Activated T-helper 9 cell treated with anti-CD3 and anti-CD28 coated beads, Interleukin-2, amount 50 U/mL, for 16 hours (primary cell): ENCODE measurements around the gene RCAN3.
"Not testable (repeated sequence)": the region's sequence is repeated elsewhere in the genome, so short reads cannot be mapped to it uniquely, and the experiment has no call there.

Experiments
- DNase-seq: peaks from one replicate; pipeline ENCODE4 v3.0.0-alpha.2; 2020; ENCODE audit warnings: low read depth

Gene RCAN3

GRCh38 chr1:24502709-24503058 lies at the start of gene RCAN3:
Gene RCAN3, plus strand, starts transcription at chr1:24502836. Its CDS starts 11,537 bp downstream, at chr1:24514373.
- DNase-seq = peak; percentile 84

GRCh38 chr1:24452922-24453485 lies 49.6 kb upstream of the RCAN3 start:
- DNase-seq = no peak

- no peak for DNase-seq
These were observed 48.0 kb upstream of the RCAN3 start for GRCh38 chr1:24454673-24455072.

GRCh38 chr1:24455272-24455671 lies 47.4 kb upstream of the RCAN3 start:
- DNase-seq = no peak

GRCh38 chr1:24457866-24458265 lies 44.8 kb upstream of the RCAN3 start:
- DNase-seq = no peak

- DNase-seq = no peak
These were observed 42.9 kb upstream of the RCAN3 start for GRCh38 chr1:24459551-24460266.

- DNase-seq = not testable (repeated sequence)
These were observed 40.5 kb upstream of the RCAN3 start for GRCh38 chr1:24462128-24462527.

GRCh38 chr1:24463776-24464735 lies 38.6 kb upstream of the RCAN3 start:
- DNase-seq = no peak

- no peak for DNase-seq
These were observed 37.5 kb upstream of the RCAN3 start for GRCh38 chr1:24465099-24465498.

- DNase-seq = no peak
These were observed 37.0 kb upstream of the RCAN3 start for GRCh38 chr1:24465638-24466037.

- no peak for DNase-seq
These were observed 33.8 kb upstream of the RCAN3 start for GRCh38 chr1:24468685-24469316.

GRCh38 chr1:24470592-24470991 lies 32.0 kb upstream of the RCAN3 start:
- no peak for DNase-seq

- no peak for DNase-seq
These were observed 29.9 kb upstream of the RCAN3 start for GRCh38 chr1:24472527-24473251.

- no peak for DNase-seq
These were observed 28.4 kb upstream of the RCAN3 start for GRCh38 chr1:24474193-24474592.

- DNase-seq = no peak
These were observed 26.9 kb upstream of the RCAN3 start for GRCh38 chr1:24475700-24476099.

GRCh38 chr1:24476571-24476970 lies 26.1 kb upstream of the RCAN3 start:
- no peak for DNase-seq

- DNase-seq = no peak
These were observed 25.3 kb upstream of the RCAN3 start for GRCh38 chr1:24477309-24477708.

GRCh38 chr1:24481101-24481500 lies 21.5 kb upstream of the RCAN3 start:
- no peak for DNase-seq

- DNase-seq = no peak
These were observed 20.6 kb upstream of the RCAN3 start for GRCh38 chr1:24481843-24482610.

GRCh38 chr1:24483441-24483840 lies 19.2 kb upstream of the RCAN3 start:
- DNase-seq = no peak

GRCh38 chr1:24484199-24484598 lies 18.4 kb upstream of the RCAN3 start:
- DNase-seq = no peak
